Activated effector memory CD4-positive, alpha-beta T cell treated with anti-CD3 and anti-CD28 coated beads, Interleukin-2, amount 50 U/mL, for 16 hours (primary cell): ENCODE results near the gene B3GNT5.

Experiments used
- DNase-seq: peaks from one replicate; pipeline ENCODE4 v3.0.0-alpha.2; 2020

The B3GNT5 gene

DNA sequence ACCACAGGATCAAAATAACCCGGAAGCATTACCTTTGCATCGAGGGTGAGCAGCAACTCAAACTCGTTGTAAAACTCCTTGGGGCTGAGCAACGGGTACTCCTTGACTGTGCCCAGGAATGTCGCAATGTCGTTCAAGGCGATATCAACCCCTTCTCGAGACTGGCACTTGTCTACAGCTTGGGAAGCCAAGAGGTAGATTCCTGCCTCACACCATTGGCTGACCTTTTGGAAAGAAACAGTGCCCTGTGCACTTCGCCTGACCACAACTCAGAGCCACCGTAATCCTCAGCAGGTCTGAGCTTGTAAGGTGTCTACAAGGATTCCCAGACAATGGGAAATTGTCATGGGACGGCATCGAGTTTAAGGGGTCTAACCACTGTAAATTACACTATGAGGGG is 43.9 kb downstream of the B3GNT5 start:
- DNase-seq = no peak

DNA sequence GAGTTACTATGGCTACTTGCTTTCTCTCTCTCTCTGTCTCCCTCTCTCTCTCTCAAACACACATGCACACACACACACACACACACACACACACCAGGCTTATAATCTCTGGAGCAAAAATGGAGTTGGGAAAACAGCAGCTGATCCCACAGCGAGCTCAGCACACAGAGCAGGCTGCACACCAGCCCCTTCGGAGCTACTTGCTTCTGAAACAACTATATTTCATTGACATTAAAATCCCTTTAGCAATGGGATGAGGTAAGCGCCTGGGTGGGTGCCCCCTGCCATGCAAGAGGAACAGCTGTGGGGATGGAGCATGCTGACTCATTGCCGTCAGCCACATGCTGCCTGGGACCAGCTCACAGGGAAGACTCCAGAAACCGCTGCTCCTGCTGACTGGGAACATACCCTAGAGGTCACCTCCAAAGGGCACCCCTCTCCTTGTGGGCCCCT is 45.7 kb downstream of the B3GNT5 start:
- no peak for DNase-seq

DNA sequence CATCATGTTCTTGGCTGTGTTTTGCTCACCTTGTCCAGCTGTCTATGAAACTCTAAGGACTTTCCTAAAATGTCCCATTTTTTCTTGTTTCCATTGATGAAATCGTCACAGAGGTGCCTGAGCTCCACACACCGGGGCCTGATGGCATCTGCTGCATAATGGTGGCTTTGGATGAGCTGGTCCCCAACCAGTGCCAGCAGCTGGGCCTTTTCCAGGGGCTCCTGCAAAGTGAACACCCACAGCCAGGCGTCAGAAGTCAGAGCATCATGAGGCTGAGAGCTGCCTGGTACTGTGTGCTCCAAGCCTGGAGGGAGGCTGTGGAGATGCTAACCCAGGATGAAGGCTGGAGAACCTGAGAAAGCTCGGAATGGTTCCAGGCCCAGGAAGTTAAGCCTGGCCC is 46.9 kb downstream of the B3GNT5 start:
- no peak for DNase-seq

DNA sequence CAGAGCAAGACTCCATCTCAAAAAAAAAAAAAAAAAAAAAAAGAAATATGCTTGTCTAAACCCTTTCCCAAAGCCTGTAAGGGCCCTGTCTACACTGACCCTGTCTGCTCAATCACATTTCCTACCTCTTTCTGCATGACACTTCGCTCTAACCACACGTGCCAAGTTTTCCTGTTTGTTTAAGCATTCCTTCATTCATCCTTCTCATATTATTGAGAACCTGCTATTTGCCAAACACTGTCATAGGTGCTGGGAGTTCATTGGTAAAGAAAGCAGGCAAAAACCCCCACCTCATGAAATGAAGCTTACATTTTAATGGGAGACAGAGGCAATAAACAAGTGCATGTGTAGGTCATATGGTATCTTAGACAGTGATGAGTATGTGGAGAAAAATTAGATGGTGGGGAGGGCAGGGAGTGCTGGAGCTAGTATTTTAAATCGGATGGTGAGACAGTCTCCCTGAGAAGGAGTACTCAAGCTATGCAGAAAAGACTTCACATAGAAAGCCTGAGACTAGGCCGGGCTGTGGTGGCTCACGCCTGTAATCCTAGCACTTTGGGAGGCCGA is 48.0 kb downstream of the B3GNT5 start:
- DNase-seq = no peak

DNA sequence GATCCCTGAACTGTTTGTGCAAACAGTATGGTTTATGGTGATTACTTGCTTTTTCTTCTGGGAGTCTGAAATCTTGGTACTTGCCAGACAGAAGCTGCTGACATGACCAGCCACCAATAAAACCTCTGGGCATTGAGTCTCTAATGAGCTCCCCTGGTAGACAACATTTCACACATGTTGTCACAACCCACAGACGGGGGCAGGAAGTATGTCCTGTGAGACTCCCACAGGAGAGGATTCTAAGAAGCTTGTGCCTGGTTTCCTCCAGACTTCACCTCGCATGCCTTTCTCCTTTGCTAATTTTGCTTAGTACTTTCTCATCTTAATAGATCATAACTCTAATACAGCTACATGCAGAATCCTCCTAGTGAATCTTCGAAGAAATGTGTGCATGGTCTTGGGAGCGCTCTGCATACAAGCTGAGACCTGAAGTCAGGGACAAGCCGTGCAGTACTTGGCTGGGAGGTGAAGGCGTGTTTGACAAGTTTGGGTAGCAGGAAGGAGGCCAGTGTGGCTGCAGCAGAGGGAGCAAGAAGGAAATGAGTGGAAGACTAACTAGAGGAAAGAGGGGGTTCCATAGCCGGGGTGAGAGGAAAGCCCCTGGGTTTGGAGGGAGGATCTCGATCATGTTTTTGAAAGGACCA is 49.0 kb downstream of the B3GNT5 start:
- no peak for DNase-seq

DNA sequence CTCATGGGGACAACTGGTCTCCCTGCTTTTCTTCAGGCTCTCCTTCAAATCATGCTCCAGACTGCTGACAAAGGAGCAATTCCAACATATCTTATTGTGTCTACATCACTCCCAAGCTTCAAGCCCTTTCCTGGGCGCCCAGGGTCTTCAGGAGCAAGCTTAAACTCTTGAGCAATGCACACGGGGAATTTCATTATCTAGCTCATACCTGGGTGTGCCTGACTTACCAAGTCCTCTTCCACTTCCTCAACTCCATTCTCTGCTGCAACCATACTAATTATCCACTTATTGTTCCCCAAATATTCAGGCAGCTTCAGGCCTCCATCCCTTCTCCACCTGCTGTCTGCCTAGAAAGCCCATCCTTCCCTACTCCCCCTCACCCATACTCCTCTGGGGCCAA is 50.6 kb downstream of the B3GNT5 start:
- no peak for DNase-seq

DNA sequence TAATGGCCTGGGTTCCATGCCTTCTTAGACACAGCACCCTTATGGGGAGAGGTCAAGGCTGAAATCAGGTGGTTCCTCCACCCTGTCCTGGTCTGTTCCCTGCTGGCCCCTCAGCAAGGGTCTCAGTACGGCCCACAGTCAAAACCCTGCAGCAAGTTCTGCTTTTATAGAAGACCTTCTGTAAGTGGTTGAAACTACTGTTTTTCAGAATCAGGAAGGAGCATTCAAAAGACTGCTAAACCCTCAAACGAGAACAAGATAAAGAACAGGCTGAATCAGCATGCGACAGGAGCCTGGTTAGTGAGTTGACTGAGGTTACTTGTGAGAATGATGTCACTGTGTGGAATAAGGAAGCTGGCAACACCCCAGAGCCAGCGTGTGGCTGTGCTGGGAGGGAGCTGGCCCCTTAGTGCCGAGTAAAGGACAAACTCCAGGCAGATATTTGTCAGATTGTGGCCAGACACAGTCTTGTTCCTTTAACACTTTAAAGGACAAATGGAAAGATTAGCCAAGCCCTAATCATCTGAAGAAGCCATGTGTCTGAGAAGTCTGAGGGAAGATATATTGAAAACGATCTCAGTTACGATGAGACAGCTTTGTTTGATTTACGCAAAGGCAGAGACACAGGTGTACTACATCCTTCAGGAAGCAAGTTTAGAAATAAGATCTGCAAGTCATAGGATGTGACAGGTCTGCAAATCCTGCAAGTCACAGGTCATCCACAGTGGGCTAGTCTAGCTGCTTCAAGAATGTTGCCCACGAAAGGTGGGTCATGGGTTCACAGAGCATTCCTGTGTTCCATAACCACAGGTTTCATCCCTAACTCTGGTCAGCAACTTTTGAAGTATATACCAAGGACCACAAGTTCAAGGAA is 54.0 kb downstream of the B3GNT5 start:
- no peak for DNase-seq

DNA sequence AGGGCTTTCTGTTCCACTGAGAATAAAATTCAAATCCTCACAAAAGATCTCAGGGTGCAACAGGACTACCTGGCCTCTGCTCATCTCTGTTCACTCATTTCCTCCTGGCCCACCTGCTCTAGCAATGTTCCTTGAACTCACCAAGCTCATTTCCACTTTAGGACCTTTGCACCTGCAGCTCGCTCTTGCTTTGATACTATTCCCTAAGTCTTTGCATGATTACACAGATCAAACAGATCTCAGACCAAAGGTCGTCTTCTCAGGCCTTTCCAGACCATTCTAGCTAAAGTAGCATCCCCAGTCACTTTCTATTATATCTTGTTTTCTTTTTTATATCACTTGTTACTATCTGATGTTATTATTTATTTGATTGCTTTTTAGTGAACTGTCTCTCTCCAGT is 54.7 kb downstream of the B3GNT5 start:
- DNase-seq = no peak

DNA sequence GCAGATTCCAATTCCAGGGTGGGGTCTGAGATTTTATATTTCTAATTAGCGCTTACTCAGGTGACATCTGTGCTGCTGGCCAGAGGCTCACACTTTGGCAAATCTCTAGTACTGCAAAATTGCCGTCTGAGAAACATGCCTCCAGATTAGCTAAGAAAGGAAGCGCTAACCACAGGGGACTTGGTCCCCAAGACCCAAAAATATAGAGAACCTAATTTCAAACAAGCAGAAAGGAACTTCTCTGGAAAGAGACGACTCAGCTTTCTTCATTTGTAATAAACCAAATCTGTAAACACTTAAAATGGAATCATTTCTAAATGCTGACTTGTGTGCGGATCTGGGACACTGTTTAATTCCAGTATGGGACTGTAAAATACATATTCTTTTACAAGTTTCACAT is 55.7 kb downstream of the B3GNT5 start:
- no peak for DNase-seq

DNA sequence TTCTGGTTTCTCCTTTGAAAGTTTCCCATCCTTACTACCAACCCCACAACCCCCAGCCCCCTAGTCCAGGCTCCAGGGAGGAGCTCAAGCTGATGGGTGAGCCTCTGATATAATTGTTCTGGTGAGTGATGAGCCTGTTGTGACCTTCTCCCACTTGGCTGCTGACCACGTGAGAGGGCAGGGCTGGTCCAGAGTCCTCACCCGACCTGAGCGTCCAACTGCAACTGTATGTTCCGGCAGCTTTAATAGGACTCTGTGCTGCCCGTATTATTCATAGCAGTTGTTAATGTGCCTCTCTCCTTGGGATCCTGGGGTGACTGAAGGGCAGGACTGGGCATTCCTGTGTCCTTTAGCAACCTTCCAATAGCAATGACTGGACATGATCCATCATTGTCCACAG is 56.2 kb downstream of the B3GNT5 start:
- no peak for DNase-seq

DNA sequence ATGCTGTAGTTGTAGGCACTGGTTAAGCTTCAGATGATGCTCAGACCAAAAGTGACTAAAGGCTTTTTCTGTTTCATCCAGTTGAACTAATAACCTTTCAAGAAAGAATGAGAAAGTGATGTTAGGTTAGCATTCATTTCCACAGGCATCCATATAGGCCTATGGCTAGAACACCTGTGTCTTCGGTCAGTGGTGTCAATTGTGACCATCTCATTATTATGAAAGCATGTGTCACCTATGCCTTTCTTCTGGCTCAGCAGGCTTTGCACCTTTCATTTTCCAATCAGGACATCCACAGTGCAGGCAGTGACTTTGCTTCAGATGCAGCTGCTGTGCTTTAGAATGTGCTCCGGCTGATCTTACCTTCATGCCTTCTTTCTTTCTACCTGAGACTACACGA is 57.9 kb downstream of the B3GNT5 start:
- no peak for DNase-seq

DNA sequence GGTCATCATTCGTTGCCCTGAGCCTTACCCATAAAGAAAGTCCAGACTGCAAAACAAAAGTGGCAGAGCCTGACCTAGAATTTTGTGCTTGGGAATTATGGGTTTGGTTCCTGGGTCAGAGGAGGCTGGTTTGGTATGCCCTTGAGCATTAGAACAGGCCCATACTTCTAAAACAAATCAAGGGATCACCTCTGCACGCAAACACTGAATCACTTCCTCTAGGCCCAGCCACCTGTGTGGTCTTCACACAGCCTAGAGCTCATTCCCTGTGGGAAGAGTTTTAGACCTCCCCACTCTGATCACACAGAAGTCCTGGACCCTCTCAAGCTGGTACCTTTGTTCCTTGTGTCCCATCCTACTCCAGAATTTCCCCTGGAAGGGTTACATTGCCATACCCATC is 59.4 kb downstream of the B3GNT5 start:
- no peak for DNase-seq

DNA sequence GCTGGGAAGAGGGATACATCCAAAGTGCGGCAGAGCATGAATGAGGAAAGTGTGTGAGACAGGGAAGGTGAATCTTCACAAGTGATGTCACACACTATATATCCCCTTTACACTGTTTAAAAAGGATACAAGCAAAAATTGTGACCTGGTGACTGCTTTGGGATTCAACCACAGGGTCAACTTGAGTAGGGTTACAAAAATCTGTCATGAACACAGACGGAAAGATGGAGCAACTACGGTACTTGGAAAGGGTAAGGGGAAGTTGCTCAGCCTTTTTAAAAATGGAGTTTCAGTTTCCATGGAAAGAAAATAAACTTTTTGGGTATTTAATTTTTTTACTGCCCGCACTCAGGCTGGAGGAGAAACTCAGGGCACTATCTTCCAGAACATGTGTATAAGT is 60.3 kb downstream of the B3GNT5 start:
- DNase-seq = no peak

DNA sequence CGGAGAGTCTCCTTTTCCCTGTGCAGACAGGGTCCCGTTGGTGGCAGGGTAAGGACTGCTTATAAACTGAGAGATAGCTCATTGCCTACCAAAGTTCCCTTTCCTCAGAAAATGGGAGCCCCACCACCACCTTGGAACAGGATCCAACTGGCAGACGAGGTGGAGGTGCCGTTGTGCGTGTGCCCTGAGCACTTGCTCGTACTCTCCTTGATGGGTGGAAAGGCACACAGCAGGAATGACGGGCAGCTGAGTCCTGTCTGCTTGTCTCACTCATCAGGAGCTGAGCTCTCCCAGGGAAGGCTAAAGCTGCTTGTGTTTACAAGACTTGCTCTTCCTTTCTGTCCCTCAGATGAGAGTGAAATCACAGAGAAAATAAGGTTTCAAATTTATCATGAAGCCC is 60.7 kb downstream of the B3GNT5 start:
- DNase-seq = no peak

DNA sequence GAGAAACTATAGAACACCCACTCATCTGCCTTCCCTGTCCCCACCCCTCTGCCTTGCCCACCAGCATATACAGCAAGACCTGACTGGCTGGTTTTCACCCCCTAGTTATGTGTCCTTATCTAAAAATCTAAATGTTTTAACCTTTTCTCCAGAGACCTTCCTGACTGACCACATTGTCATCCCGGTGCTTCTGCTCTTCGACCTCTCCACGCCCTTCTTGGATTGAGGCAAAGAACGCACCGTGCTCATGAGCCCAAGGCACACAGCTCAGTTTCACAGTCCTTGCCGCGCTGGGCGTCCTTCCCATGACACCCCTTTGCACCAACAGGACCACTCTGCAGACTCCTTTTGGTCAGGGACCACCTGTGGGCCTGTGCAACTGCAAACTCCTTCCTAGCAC is 62.7 kb downstream of the B3GNT5 start:
- no peak for DNase-seq

DNA sequence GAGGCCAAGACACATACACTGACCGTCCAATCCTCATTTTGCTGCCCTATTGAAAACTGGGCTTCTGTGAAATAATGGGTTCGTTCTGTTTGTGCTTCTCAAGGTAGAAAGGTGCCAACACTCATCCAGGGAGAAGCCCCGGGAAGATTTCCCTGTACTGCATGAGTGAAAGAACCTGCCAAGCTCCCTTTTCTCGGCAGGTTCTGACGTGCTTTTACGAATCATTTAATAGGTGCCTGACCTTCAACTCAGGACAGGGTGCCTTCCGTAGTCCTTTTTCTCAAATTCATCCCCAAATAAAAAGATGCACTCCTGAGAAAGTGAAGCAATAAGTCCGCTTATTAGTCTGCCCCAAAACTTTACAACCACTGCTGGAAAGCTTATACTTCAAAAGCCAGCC is 64.2 kb downstream of the B3GNT5 start:
- no peak for DNase-seq

DNA sequence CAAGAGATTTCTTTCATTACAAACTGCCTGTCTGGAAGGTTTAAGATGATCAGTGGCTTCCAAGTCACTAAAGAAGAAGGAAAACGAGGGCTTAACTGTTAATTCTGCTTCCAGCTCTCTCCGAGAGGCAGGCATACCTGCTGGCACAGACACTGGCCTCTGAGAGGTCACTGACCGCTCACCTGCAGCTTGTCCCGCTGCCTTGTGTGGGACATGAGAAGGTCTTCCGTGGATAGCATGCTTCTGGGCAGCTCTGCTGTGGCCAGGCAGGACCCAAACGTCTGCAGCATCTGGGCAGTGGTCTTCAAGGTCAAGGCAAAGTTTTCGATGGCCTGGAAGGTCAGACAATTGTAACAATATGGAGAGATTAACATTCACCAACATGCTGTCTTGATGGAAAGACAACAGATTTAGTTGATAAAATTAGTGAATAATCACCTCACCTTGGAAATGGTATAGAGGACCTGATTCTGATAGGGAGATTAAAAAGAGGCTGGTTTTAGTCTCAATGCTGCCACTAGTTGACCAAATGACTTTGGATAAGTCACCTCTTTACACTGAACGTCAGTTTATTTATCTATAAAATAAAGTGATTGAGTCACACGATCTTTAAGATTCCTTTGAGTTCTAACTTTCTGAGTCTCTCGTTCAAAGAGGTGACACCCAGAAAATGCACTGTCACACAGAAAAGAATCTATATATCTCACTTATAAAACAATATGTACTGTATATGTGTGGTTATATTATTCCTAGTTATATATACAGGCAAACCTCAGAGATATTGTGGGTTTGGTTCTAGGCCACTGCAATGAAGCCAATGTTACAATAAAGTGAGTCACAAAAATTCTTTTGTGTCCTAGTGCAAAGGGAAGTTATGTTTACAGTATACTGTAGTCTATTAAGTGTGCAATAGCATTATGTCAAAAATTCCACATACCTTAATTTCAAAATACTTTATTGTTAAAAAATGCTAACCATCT is 65.1 kb downstream of the B3GNT5 start:
- no peak for DNase-seq

DNA sequence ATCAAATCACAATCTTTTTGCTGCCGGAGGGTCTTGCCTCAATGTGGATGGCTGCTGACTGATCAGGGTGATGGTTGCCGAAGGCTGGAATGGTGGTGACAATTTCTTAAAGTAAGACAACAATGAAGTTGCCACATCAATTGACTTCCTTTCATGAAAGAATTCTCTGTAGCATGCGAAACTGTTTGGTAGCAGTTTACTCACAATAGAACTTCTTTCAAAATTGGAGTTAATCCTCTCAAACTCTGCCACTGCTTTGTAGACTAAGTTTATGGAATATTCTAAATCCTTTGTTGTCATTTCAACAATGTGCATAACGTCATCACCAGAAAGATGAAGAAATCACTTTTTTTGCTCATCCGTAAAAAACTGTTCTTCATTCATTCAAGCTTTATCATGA is 65.8 kb downstream of the B3GNT5 start:
- no peak for DNase-seq

DNA sequence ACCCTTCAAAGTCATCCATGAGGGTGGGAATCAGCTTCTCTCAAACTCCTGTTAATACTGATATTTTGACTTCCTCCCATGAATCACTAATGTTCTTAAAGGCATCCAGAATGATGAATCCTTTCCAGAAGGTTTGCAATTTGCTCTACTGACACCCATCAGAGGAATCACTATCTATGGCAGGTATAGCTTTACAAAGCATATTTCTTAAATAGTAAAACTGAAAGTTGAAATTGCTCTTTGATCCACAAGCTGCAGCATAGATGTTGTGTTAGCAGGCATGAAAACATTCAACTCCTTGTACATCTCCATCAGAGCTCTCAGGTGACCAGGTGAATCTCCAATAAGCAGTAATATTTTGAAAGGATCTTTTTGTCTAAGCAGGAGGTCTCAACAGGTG is 66.3 kb downstream of the B3GNT5 start:
- no peak for DNase-seq
